H1 (cell line): ENCODE data around the gene CC2D1A.

Experiments
- CHD2 ChIP-seq: IDR thresholded peaks from 2 replicates; pipeline ENCODE4 v1.6.1; 2012; ENCODE audit warnings: low read length, improper control_type of control experiment
- CTCF ChIP-seq, 3 experiments: IDR thresholded peaks; 1 replicate in 2 of 3; 2 replicates in 1 of 3; pipeline versions ENCODE4 v1.5.1 to v1.6.1; 2011; ENCODE audit warnings: low read length in 3 of 3, mild to moderate bottlenecking in 3 of 3, inconsistent platforms in 2 of 3, low read depth in 1 of 3, moderate library complexity in 1 of 3; ENCODE audit not compliant: insufficient read depth in 1 of 3; ENCODE audit errors: control extremely low read depth in 1 of 3
- GTF2F1 ChIP-seq: IDR thresholded peaks from 2 replicates; pipeline ENCODE4 v1.6.1; 2012; ENCODE audit warnings: low read depth, low read length, improper control_type of control experiment, borderline replicate concordance
- KDM1A ChIP-seq: fragments of 200-600, 300-600 bp; sonication (generic); IDR thresholded peaks from 2 replicates; pipeline ENCODE4 v1.7.1; 2016; ENCODE audit warnings: mild to moderate bottlenecking, low read length, borderline replicate concordance
- POLR2A ChIP-seq, 2 experiments: IDR thresholded peaks; 1 replicate in 1 of 2; 2 replicates in 1 of 2; pipeline ENCODE4 v1.6.1; 2011; ENCODE audit warnings: low read depth in 2 of 2, low read length in 2 of 2, mild to moderate bottlenecking in 2 of 2; ENCODE audit errors: control extremely low read depth in 1 of 2
- POLR2AphosphoS5 ChIP-seq: IDR thresholded peaks from 2 replicates; pipeline ENCODE4 v1.6.1; 2011; ENCODE audit warnings: low read depth, low read length
- RAD21 ChIP-seq, 2 experiments: IDR thresholded peaks in 1 of 2; conservative IDR thresholded peaks in 1 of 2; 2 replicates each; pipeline ENCODE4 v1.6.1; 2011; ENCODE audit warnings: low read depth in 2 of 2, low read length in 2 of 2, improper control_type of control experiment in 1 of 2, inconsistent platforms in 1 of 2, mild to moderate bottlenecking in 1 of 2, moderate library complexity in 1 of 2
- SIN3A ChIP-seq, 2 experiments: IDR thresholded peaks in 1 of 2; conservative IDR thresholded peaks in 1 of 2; 2 replicates each; pipeline ENCODE4 v1.6.1; 2011 to 2012; ENCODE audit warnings: low read length in 2 of 2, improper control_type of control experiment in 1 of 2, low read depth in 1 of 2, mild to moderate bottlenecking in 1 of 2
- SIX5 ChIP-seq: IDR thresholded peaks from 2 replicates; pipeline ENCODE4 v1.6.1; 2011; ENCODE audit warnings: mild to moderate bottlenecking, low read depth, low read length
- TEAD4 ChIP-seq: IDR thresholded peaks from 2 replicates; pipeline ENCODE4 v1.6.1; 2012; ENCODE audit warnings: low read depth, low read length, inconsistent platforms, mixed read lengths

GRCh38 chr19:13873834-13874515 is 32.0 kb upstream of the CC2D1A start:
- no peak for TF ChIP-seq CHD2
- TF ChIP-seq KDM1A = no peak
- no peak for TF ChIP-seq CTCF (IDR thresholded peaks at IDR 0.05; ENCODE audit: control extremely low read depth in 1 of 3, insufficient read depth in 1 of 3, low read depth in 1 of 3, low read length in 3 of 3)
- no peak for TF ChIP-seq GTF2F1
- no peak for TF ChIP-seq POLR2A (IDR thresholded peaks at IDR 0.05; ENCODE audit: control extremely low read depth in 1 of 2, low read depth in 2 of 2, low read length in 2 of 2)
- no peak for TF ChIP-seq RAD21 (IDR thresholded peaks at IDR 0.05 in 1 of 2, conservative IDR thresholded peaks at IDR 0.05 in 1 of 2; ENCODE audit: low read depth in 2 of 2, low read length in 2 of 2)
- TF ChIP-seq SIN3A (conservative IDR thresholded peaks at IDR 0.05 in 1 of 2, IDR thresholded peaks at IDR 0.05 in 1 of 2; ENCODE audit: low read depth in 1 of 2, low read length in 2 of 2) = no peak
- no peak for TF ChIP-seq POLR2AphosphoS5
- no peak for TF ChIP-seq TEAD4
- TF ChIP-seq SIX5 = no peak
